GM19463 (cell line): Measurements from ENCODE around the gene TXNL1.

Source experiments
- ATAC-seq: cut with Tn5 transposase; IDR thresholded peaks from one replicate; pipeline ENCODE4 v1.9.1; 2021; ENCODE audit warnings: mild to moderate bottlenecking, moderate library complexity; ENCODE audit not compliant: unreplicated experiment

TXNL1 gene

GRCh38 chr18:56570978-56571377 lies 67.4 kb downstream of the TXNL1 start:
- no peak for ATAC-seq

- ATAC-seq, result no peak
Observed at GRCh38 chr18:56569416-56569815, 69.0 kb downstream of the TXNL1 start.

GRCh38 chr18:56568986-56569385 lies 69.4 kb downstream of the TXNL1 start:
- ATAC-seq, result no peak

GRCh38 chr18:56565551-56566345 lies 72.6 kb downstream of the TXNL1 start:
- no peak for ATAC-seq

- ATAC-seq, result no peak
Observed at GRCh38 chr18:56565046-56565445, 73.3 kb downstream of the TXNL1 start.

- no peak for ATAC-seq
Observed at GRCh38 chr18:56563568-56563967, 74.8 kb downstream of the TXNL1 start.

GRCh38 chr18:56562479-56562878 lies 75.9 kb downstream of the TXNL1 start:
- ATAC-seq, result no peak

GRCh38 chr18:56560992-56561391 lies 77.4 kb downstream of the TXNL1 start:
- ATAC-seq, result no peak

GRCh38 chr18:56559044-56559443 lies 79.3 kb downstream of the TXNL1 start:
- no peak for ATAC-seq

- no peak for ATAC-seq
Observed at GRCh38 chr18:56556907-56557306, 81.5 kb downstream of the TXNL1 start.

GRCh38 chr18:56550121-56550520 lies 88.3 kb downstream of the TXNL1 start:
- no peak for ATAC-seq
